Brain microvascular endothelial cell (primary cell): ENCODE data around the gene DCLRE1C.
"Not testable (repeated sequence)": the region's sequence is repeated elsewhere in the genome, so short reads cannot be mapped to it uniquely, and the experiment has no call there.

ENCODE experiments used
- DNase-seq: peaks from one replicate; pipeline ENCODE4 v3.0.0-alpha.2; 2020
- H3K27ac ChIP-seq: fragments of 250-450 bp; sonication (Bioruptor Pico); 2 replicates; pipeline ENCODE4 v1.5.1; 2020; ENCODE audit warnings: mild to moderate bottlenecking, moderate library complexity
- H3K27me3 ChIP-seq: fragments of 250-450 bp; sonication (Bioruptor Pico); replicated peaks from 2 replicates; pipeline ENCODE4 v1.5.1; 2020; ENCODE audit warnings: mild to moderate bottlenecking
- H3K36me3 ChIP-seq: fragments of 250-450 bp; sonication (Bioruptor Pico); replicated peaks from 2 replicates; pipeline ENCODE4 v1.5.1; 2020; ENCODE audit warnings: mild to moderate bottlenecking
- H3K4me3 ChIP-seq: 2 replicates; pipeline ENCODE4 v1.5.1; 2011; ENCODE audit warnings: low read depth, mild to moderate bottlenecking, control low read depth, low read length, moderate library complexity
- CTCF ChIP-seq: IDR thresholded peaks from 2 replicates; pipeline ENCODE4 v1.5.1; 2011; ENCODE audit warnings: low read depth, mild to moderate bottlenecking, moderate library complexity, low read length, control low read depth, inconsistent platforms; ENCODE audit errors: missing control alignments
- in situ Hi-C: cut with HindIII; loops from 2 replicates; pipeline ENCODE4 v1.10.0; 2017; ENCODE audit warnings: low sequenced_read_pairs, low pct_ligation_motif_present

DCLRE1C gene

DNA sequence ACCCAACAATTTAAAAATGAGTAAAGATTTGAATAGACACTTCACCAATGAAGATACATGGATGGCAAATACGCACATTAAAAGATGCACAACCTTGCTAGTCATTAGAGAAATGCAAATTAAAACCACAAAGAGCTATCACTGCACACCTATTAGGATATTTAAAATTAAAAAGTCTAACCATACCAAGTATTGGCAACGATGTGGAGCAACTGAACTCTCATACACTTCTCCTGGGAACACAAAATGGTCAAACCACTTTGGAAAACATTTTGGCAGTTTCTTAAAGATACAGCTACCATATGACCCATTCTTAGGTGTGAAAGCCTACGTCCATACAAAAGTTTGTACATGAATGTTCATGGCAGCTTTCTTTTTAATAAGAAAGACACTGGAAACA is 36.1 kb downstream of the DCLRE1C start:
- H3K27me3 ChIP-seq: no peaks in the 10 kb centered on the region
- in situ Hi-C loops: no loop called here
- no peak overlapping the region for H3K4me3 ChIP-seq
- H3K36me3 ChIP-seq: peaks cover 56% of the 10 kb centered on the region
- H3K27ac ChIP-seq: no peak overlapping the region
- no peak for DNase-seq
- no peak for TF ChIP-seq CTCF

DNA sequence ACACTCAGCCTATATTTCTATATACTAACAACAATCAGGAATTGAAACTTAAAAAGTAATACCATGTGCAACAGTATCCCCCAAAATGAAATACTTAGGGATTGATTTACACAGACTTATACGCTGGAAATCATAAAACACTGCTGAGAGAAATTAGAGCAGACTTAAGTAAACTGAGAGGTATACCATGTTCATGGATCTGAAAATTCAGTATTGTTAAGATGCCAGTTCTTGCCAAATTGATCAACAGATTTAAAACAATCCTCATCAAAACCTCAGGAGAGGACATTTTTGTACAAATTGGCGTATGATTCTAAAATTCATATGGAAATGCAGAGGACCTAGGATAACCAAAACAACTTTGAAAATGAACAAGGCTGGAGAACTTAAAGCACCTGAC is 37.3 kb downstream of the DCLRE1C start:
- peaks cover 57% of the 10 kb centered on the region for H3K36me3 ChIP-seq
- TF ChIP-seq CTCF: no peak
- no peak for DNase-seq
- H3K27me3 ChIP-seq: no peaks in the 10 kb centered on the region
- no peak overlapping the region for H3K27ac ChIP-seq
- in situ Hi-C loops: no loop called here
- no peak overlapping the region for H3K4me3 ChIP-seq

DNA sequence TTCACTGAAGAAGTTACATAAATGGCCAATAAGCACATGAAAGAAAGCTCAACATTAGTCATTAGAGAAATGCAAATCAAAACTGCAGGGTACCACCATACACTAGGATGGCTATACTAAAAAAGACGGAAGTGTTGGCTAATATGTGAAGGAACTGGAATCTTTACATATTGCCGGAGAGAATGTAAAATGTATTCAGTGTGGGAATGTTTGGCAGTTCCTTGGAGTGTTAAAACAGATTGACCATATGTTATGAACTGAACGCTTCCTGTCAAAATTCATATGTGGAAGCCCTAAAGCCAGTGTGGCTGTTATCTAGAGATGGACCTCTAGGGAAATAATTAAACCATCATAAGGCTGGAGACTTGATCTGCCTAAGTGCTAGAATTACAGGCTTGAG is 42.1 kb downstream of the DCLRE1C start:
- DNase-seq: no peak
- Histone ChIP-seq H3K27me3 (no peaks in the 10 kb centered on the region), H3K36me3 (peaks cover 43% of the 10 kb centered on the region), H3K4me3 (no peak overlapping the region), H3K27ac (no peak overlapping the region)
- TF ChIP-seq CTCF: no peak
- in situ Hi-C loops: no loop called here

GRCh38 chr10:14910953-14911352 is 42.9 kb downstream of the DCLRE1C start:
- no peak overlapping the region for H3K4me3 ChIP-seq
- TF ChIP-seq CTCF: no peak
- H3K27ac ChIP-seq: no peak overlapping the region
- peaks cover 36% of the 10 kb centered on the region for H3K36me3 ChIP-seq
- DNase-seq: no peak
- in situ Hi-C loops: no loop called here
- no peaks in the 10 kb centered on the region for H3K27me3 ChIP-seq

DNA sequence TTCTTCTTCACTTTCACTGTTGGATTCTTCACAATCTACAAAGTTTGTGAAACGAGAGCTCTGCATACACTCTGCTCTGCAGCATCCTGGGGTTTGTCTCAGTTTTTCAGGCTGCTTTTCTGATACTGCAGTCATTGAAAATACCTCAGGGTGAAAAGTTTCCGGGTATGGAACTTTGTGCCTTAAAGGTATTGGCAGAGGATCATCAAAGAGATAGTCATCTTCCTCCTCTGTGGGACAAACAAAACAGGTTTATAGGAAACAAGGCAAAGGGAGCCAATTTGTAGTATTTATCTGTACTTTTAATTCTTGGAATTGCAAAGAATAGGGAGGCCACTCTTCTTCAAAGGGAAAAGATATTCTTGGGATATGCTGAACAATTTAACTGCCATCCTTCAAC is 44.8 kb downstream of the DCLRE1C start:
- Histone ChIP-seq H3K27me3 (no peaks in the 10 kb centered on the region), H3K36me3 (peaks cover 30% of the 10 kb centered on the region), H3K4me3 (no peak overlapping the region), H3K27ac (no peak overlapping the region)
- no peak for TF ChIP-seq CTCF
- in situ Hi-C loops: no loop called here
- no peak for DNase-seq

- H3K27ac ChIP-seq, H3K4me3 ChIP-seq, DNase-seq, in situ Hi-C loops, H3K27me3 ChIP-seq: not testable (repeated sequence)
- H3K36me3 ChIP-seq: peaks cover 21% of the 10 kb centered on the region
Observed at GRCh38 chr10:14907591-14907990, 46.3 kb downstream of the DCLRE1C start.
